GM19193 (cell line): ENCODE data around the gene NOS3.

Experiments
- POLR2A ChIP-seq: IDR thresholded peaks from 4 replicates; pipeline ENCODE4 v1.6.1; 2011; ENCODE audit not compliant: insufficient read depth, insufficient read length; ENCODE audit errors: extremely low read depth

Gene NOS3

GRCh38 chr7:151057506-151057988 lies 66.7 kb downstream of the NOS3 start, which contains the start of gene CDK5:
TSS of gene CDK5 (minus strand) at chr7:151057897. CDS start at chr7:151057848, 49 bp downstream.
- no peak for TF ChIP-seq POLR2A

GRCh38 chr7:151057989-151058780 lies 67.4 kb downstream of the NOS3 start:
- peak; percentile 60 for TF ChIP-seq POLR2A

- TF ChIP-seq POLR2A = no peak
These were observed 68.1 kb downstream of the NOS3 start for GRCh38 chr7:151058781-151059366.

- TF ChIP-seq POLR2A = peak; percentile 52
These were observed 68.7 kb downstream of the NOS3 start, which contains the start of gene SLC4A2 for GRCh38 chr7:151059367-151060112. TSS of gene SLC4A2 (plus strand) at chr7:151059589. CDS start at chr7:151061988, 2,399 bp downstream.

GRCh38 chr7:151060113-151060415 lies 69.2 kb downstream of the NOS3 start:
- TF ChIP-seq POLR2A = no peak

GRCh38 chr7:151060416-151061212 lies 69.8 kb downstream of the NOS3 start:
- TF ChIP-seq POLR2A = no peak

GRCh38 chr7:151061213-151062110 lies 70.6 kb downstream of the NOS3 start:
- TF ChIP-seq POLR2A = no peak

- no peak for TF ChIP-seq POLR2A
These were observed 71.2 kb downstream of the NOS3 start for GRCh38 chr7:151062111-151062398.

- no peak for TF ChIP-seq POLR2A
These were observed 71.8 kb downstream of the NOS3 start for GRCh38 chr7:151062399-151063211.

- TF ChIP-seq POLR2A = no peak
These were observed 72.4 kb downstream of the NOS3 start for GRCh38 chr7:151063212-151063561.
